LNCAP (cell line): ENCODE data around the gene BST1.

Source experiments
- TF ChIP-seq, protein P1 (sequence below): fragments of 450-650 bp; IDR thresholded peaks from 2 replicates; pipeline ENCODE4 v1.5.1; 2017; ENCODE audit warnings: mild to moderate bottlenecking

BST1 gene

DNA sequence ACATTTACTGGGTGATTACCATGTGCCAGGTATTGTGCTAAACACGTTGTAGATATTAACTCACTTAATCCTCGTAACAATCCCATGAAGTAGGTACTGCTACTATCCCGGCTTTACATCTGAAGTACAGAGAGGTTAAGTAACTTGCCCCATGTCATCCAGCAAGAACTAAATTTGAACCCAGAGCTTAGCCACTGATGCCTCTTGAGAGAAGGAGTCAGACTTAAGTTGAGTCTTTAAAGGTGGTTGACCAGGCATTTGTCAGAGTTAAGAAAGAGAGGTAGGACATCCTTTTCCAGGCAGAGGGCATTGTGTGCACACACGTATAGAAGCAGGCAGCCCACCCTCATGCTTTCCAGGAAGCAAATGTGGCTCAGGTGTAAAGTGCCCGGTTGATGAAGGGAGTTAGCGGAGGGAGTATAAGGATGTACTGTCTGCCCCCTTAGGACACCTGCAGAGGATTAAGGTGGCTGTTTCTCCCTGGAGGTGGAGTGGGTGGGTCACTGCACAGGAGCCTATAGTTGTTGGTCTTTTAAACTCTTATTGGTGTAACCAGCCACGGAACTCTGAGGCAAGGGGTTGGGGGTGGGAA lies 74.9 kb downstream of the BST1 start:
- TF ChIP-seq, protein P1, sequence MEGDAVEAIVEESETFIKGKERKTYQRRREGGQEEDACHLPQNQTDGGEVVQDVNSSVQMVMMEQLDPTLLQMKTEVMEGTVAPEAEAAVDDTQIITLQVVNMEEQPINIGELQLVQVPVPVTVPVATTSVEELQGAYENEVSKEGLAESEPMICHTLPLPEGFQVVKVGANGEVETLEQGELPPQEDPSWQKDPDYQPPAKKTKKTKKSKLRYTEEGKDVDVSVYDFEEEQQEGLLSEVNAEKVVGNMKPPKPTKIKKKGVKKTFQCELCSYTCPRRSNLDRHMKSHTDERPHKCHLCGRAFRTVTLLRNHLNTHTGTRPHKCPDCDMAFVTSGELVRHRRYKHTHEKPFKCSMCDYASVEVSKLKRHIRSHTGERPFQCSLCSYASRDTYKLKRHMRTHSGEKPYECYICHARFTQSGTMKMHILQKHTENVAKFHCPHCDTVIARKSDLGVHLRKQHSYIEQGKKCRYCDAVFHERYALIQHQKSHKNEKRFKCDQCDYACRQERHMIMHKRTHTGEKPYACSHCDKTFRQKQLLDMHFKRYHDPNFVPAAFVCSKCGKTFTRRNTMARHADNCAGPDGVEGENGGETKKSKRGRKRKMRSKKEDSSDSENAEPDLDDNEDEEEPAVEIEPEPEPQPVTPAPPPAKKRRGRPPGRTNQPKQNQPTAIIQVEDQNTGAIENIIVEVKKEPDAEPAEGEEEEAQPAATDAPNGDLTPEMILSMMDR = no peak

DNA sequence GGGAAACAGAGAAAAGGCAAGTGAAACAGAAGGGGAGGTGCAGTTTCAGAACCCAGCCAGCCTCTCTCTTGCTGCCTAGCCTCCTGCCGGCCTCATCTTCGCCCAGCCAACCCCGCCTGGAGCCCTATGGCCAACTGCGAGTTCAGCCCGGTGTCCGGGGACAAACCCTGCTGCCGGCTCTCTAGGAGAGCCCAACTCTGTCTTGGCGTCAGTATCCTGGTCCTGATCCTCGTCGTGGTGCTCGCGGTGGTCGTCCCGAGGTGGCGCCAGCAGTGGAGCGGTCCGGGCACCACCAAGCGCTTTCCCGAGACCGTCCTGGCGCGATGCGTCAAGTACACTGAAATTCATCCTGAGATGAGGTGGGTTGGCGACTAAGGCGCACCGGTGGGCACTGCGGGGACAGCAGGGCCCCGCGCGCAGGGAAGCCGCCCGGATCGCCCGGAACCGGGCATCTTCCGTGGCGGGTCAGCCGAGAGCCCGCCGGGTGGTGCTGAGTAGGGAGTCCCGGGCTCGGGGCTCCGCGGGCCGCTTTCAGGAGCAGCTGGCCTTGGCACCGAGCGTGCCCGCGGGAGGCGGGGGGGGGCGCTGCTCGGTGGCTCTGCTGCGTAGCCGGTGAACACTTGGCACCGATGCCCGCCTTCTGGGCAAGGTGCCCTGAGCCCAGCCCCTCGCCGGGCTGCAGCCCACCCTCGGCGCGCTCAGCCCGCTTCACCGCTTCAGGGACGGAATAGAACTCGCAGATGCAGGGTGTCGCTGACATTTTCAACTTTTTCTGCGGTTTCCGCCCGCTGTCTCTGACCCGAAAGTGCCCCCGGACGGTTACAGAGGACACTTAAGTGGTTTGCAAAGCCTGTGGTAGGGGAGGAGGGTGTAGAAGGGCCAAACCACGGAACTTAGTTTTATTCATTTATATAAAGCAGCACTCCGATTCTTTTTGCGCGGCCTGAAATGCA lies 75.7 kb downstream of the BST1 start, which contains the start of gene CD38:
TSS of gene CD38 (plus strand) at position 40 of the 953 bp plus-strand sequence. CDS start at position 127, 87 bp downstream.
- TF ChIP-seq, protein P1 = no peak

DNA sequence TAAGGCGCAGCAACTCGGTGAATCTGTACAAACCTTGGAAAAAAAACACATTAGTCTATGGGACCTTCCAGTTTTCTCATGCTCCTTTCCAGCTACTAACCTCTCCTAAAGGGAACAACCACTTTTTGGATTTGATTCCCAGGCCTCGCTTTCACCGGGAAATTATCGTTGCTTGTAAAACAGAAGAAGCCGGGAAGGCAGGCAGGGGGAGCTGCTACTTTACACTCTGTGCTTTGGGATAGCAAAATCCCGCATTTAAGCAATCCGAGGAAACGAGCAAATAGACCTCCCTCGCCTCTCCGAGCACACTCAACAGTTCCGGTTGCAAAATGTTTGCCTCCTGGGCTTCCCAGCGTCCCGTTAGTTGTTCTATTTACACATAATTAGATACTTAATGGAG lies 76.4 kb downstream of the BST1 start:
- TF ChIP-seq, protein P1 = peak; percentile 18; the same call in 1 of the 2 replicates

DNA sequence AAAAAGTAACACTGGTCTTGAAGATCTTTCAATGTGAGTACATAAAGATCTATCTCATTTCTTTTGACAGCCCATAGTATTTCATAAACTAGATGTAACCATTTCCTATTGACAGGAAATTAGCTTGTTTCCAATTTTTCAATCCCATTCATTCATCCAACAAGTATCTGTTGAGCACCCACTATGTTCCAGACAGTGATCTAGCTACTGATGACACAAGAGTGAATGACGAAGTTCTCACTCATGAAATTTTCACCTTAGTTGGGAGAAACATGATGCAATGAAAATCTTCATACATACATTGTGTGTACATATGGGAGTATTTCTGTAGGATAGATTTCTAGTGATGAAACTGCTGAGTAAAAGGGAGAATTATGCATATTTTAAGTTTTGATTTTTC lies 76.9 kb downstream of the BST1 start:
- TF ChIP-seq, protein P1 = no peak

DNA sequence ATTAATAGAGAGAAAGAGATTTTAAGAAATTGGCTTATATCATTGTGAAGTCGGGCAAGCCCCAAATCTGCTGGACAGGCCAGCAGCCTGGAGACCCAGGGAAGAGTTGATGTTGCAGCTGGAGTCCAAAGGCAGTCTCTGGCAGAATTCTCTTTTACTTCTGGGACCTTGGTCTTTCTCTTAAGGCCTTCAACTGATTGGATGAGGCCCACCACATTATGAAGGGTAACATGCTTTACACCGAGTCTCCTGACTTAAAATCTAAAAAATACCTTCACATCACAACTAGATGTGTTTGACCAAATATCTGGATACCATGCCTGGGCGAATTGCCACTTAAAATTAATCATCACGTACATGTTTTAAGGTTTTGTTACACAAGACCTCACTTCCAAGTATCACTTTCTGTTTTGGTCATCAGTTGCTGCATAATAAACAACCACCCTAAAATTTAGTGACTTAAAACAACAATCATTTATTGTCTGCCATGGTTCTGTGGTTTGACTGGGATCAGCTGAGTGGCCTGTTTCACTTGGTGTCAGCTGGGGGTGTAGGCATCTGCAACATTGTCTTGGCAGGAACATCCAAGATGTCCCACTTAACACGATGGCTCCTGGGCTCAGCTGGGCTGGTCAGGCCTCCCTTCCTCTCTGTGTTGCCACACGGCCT lies 78.7 kb downstream of the BST1 start:
- TF ChIP-seq, protein P1 = no peak
